ENCODE data around the gene CFAP141.

CFAP141 gene

GRCh38 chr1:154170547-154171222, 35.4 kb downstream of the CFAP141 start:
- no peak for DNase-seq

- no peak for DNase-seq
Observed at GRCh38 chr1:154167461-154167860, 38.7 kb downstream of the CFAP141 start.

- no peak for DNase-seq
Observed at GRCh38 chr1:154166207-154166606, 39.9 kb downstream of the CFAP141 start.

- no peak for DNase-seq
Observed at GRCh38 chr1:154159554-154159953, 46.6 kb downstream of the CFAP141 start.

GRCh38 chr1:154158307-154159125, 47.6 kb downstream of the CFAP141 start:
- DNase-seq: peak; percentile 24 to 45

GRCh38 chr1:154157520-154158306, 48.4 kb downstream of the CFAP141 start:
- DNase-seq: peak; percentile 87 to 88

- no peak for DNase-seq
Observed at GRCh38 chr1:154155251-154155650, 50.9 kb downstream of the CFAP141 start.

GRCh38 chr1:154154534-154155191, 51.5 kb downstream of the CFAP141 start, which contains the start of gene NUP210L:
NUP210L (minus strand) TSS chr1:154155073.
- no peak for DNase-seq

GRCh38 chr1:154154053-154154452, 52.1 kb downstream of the CFAP141 start:
- DNase-seq: no peak

GRCh38 chr1:154151311-154151710, 54.8 kb downstream of the CFAP141 start:
- DNase-seq: no peak

Data from AML-193 (cell line).